HL-60 (cell line): ENCODE results near the gene BCL11A.

ENCODE experiments used
- DNase-seq, 2 experiments: peaks; one replicate each; pipeline ENCODE4 v3.0.0-alpha.2; 2010 to 2020; ENCODE audit warnings: low read depth in 1 of 2, low spot score in 1 of 2
- H3K27ac ChIP-seq: fragments of 250-450 bp; sonication (Bioruptor Pico); replicated peaks from 2 replicates; pipeline ENCODE4 v1.5.1; 2020; ENCODE audit warnings: mild to moderate bottlenecking, moderate library complexity
- H3K27me3 ChIP-seq: fragments of 250-450 bp; sonication (Bioruptor Pico); 2 replicates; pipeline ENCODE4 v1.5.1; 2021; ENCODE audit warnings: mild to moderate bottlenecking, moderate library complexity; ENCODE audit not compliant: insufficient read depth, poor library complexity, severe bottlenecking
- H3K4me3 ChIP-seq: replicated peaks from 2 replicates; pipeline ENCODE4 v1.5.1; 2011; ENCODE audit warnings: mild to moderate bottlenecking, control low read depth, low read length; ENCODE audit not compliant: insufficient read depth
- GABPA ChIP-seq: IDR thresholded peaks from 2 replicates; pipeline ENCODE4 v1.6.1; 2012; ENCODE audit warnings: low read depth
- POLR2AphosphoS5 ChIP-seq: IDR thresholded peaks from 2 replicates; pipeline ENCODE4 v1.6.1; 2012; ENCODE audit warnings: low read depth
- SPI1 ChIP-seq: IDR thresholded peaks from 2 replicates; pipeline ENCODE4 v1.6.1; 2012; ENCODE audit warnings: low read depth, mild to moderate bottlenecking, borderline replicate concordance
- TF ChIP-seq, protein P1 (sequence below): IDR thresholded peaks from 2 replicates; pipeline ENCODE4 v1.6.1; 2012; ENCODE audit warnings: low read depth; ENCODE audit not compliant: insufficient replicate concordance
- TF ChIP-seq, protein P2 (sequence below): IDR thresholded peaks from one replicate; pipeline ENCODE4 v1.5.1; 2011; ENCODE audit warnings: low read length, control low read depth, inconsistent platforms; ENCODE audit not compliant: insufficient read depth

The BCL11A gene

DNA sequence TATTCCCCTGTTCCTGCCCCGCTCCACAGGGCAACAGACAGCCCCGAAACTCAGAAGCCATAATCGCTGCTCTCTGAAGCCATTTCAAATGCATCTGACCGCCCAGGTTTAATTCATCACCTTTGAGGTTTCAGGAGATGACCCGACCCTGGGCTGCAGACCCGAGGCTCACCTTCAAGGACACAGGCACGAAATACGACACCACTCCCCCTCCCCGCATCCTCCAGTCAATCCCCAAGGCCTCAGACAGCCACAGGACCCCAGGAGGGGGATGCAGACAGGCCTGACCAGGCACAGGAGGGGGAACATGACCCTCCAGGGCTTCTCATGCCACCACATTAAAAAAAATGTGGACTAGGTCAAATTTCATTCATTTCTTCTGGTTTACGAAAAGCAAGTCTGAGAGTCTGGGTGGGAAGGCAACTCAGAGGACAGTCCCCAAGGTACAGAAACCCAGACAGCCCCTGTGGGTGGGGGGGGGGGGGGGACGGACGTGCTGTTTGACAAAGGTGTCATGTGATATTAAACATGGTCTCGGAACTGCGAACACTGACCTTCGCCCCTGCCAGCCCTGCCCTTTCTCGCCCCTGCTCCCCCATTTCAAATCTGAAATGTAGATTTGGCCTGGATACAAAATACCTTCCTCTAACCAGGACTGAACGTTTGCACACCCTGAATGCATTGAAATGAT, 142.9 kb downstream of the BCL11A start:
- H3K27ac ChIP-seq, result peak overlapping the region; percentile 2; the same call in 1 of the 2 replicates
- TF ChIP-seq POLR2AphosphoS5 (no peak), SPI1 (no peak), GABPA (no peak)
- TF ChIP-seq, protein P1, sequence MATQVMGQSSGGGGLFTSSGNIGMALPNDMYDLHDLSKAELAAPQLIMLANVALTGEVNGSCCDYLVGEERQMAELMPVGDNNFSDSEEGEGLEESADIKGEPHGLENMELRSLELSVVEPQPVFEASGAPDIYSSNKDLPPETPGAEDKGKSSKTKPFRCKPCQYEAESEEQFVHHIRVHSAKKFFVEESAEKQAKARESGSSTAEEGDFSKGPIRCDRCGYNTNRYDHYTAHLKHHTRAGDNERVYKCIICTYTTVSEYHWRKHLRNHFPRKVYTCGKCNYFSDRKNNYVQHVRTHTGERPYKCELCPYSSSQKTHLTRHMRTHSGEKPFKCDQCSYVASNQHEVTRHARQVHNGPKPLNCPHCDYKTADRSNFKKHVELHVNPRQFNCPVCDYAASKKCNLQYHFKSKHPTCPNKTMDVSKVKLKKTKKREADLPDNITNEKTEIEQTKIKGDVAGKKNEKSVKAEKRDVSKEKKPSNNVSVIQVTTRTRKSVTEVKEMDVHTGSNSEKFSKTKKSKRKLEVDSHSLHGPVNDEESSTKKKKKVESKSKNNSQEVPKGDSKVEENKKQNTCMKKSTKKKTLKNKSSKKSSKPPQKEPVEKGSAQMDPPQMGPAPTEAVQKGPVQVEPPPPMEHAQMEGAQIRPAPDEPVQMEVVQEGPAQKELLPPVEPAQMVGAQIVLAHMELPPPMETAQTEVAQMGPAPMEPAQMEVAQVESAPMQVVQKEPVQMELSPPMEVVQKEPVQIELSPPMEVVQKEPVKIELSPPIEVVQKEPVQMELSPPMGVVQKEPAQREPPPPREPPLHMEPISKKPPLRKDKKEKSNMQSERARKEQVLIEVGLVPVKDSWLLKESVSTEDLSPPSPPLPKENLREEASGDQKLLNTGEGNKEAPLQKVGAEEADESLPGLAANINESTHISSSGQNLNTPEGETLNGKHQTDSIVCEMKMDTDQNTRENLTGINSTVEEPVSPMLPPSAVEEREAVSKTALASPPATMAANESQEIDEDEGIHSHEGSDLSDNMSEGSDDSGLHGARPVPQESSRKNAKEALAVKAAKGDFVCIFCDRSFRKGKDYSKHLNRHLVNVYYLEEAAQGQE, result no peak
- TF ChIP-seq, protein P2, sequence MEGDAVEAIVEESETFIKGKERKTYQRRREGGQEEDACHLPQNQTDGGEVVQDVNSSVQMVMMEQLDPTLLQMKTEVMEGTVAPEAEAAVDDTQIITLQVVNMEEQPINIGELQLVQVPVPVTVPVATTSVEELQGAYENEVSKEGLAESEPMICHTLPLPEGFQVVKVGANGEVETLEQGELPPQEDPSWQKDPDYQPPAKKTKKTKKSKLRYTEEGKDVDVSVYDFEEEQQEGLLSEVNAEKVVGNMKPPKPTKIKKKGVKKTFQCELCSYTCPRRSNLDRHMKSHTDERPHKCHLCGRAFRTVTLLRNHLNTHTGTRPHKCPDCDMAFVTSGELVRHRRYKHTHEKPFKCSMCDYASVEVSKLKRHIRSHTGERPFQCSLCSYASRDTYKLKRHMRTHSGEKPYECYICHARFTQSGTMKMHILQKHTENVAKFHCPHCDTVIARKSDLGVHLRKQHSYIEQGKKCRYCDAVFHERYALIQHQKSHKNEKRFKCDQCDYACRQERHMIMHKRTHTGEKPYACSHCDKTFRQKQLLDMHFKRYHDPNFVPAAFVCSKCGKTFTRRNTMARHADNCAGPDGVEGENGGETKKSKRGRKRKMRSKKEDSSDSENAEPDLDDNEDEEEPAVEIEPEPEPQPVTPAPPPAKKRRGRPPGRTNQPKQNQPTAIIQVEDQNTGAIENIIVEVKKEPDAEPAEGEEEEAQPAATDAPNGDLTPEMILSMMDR, result no peak
- no peaks in the 10 kb centered on the region for H3K27me3 ChIP-seq
- no peak for DNase-seq
- no peak overlapping the region for H3K4me3 ChIP-seq

DNA sequence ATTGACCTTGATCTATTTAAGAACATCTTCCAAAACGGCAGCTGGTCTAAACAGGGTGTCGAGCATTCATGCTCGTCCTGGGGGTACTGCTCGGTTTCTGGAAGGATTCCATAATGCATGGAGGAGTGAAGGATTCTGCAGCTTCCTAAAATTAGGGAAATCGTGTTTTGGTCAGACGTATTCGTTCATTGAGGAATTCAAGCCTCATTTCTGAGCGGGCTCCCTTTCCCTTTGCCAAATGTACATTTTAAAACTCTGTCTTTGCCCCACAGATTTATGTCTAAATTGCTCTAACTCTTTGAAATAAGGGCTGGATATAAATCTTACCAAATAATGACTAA, 144.0 kb downstream of the BCL11A start:
- Histone ChIP-seq H3K27me3 (no peaks in the 10 kb centered on the region), H3K27ac (no peak overlapping the region), H3K4me3 (no peak overlapping the region)
- no peak for DNase-seq
- TF ChIP-seq, protein P2, result no peak
- TF ChIP-seq GABPA, result no peak
- TF ChIP-seq SPI1, result no peak
- TF ChIP-seq, protein P1, result no peak
- no peak for TF ChIP-seq POLR2AphosphoS5

DNA sequence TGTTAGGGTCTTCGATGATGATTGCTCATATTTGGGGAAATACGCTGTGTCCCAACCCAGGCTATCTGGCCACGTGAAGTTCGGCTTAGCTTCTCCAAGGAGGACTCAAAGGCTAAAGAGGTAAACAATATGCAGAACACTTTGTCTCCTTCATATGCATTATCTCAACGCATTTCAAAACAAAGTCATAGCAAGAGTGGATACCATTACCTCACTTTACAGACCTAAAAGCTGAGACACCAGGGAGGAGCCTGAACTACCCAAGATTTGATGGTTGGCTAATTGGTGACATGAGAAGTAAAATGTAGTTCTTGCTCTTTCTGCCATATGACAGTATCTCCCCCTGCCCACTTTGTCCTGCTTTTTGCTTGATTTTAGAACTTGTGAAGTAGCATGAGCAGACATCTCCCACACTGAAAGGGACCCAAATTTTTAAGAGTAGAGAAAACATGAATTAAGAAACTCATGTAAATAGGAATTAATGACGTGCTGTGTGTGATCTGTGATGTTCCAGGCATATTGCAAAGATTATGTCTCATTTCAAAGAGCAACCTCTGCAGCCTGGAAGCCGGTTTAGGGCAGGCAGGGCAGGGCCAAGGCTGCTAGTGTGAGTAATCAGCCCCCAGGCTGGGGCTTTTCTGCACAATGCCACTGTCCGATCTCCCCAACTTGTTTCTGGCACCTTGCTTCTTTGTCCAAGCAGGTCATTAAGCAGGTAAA, 144.5 kb downstream of the BCL11A start:
- no peak for DNase-seq
- no peak overlapping the region for H3K27ac ChIP-seq
- no peaks in the 10 kb centered on the region for H3K27me3 ChIP-seq
- TF ChIP-seq, protein P2, result no peak
- TF ChIP-seq, protein P1, result no peak
- TF ChIP-seq SPI1, result no peak
- TF ChIP-seq POLR2AphosphoS5, result no peak
- no peak for TF ChIP-seq GABPA
- no peak overlapping the region for H3K4me3 ChIP-seq
